Upper lobe of left lung (tissue), 6 donors: Measurements from ENCODE around the gene SMCHD1. TPM values are rescaled to one million over a fixed set of nuclear protein-coding genes. Genes with fewer than 3 reads are reported as not detected.

ENCODE experiments used
- ATAC-seq, 2 donors: fragments of 200-7000 bp; cut with Tn5 transposase; one replicate each; pipeline ENCODE4 v1.9.1; 2022; ENCODE audit warnings: mild to moderate bottlenecking in 2 of 2, moderate library complexity in 2 of 2; ENCODE audit not compliant: low FRiP score in 2 of 2
- DNase-seq, 2 donors: peaks; one replicate each; pipeline ENCODE4 v3.0.0-alpha.2; 2019 to 2020
- H3K27ac ChIP-seq, 4 donors: fragments of 200-600 bp; sonication (generic); one replicate each; pipeline ENCODE4 v1.5.1; 2016 to 2019
- H3K27me3 ChIP-seq, 4 donors: fragments of 200-600 bp; sonication (generic); one replicate each; pipeline ENCODE4 v1.5.1; 2017 to 2019
- H3K36me3 ChIP-seq, 4 donors: fragments of 200-600 bp; sonication (generic); one replicate each; pipeline ENCODE4 v1.5.1; 2016 to 2019
- H3K4me1 ChIP-seq, 4 donors: fragments of 200-600 bp; sonication (generic); one replicate each; pipeline ENCODE4 v1.5.1; 2018 to 2019
- H3K4me3 ChIP-seq, 4 donors: fragments of 200-600 bp; sonication (generic); one replicate each; pipeline ENCODE4 v1.5.1; 2017 to 2019; ENCODE audit warnings: mild to moderate bottlenecking in 2 of 4, moderate library complexity in 1 of 4
- H3K9me3 ChIP-seq, 4 donors: fragments of 200-600 bp; sonication (generic); one replicate each; pipeline ENCODE4 v1.5.1; 2018 to 2019
- EP300 ChIP-seq, 4 donors: sonication (generic); formaldehyde crosslinking; IDR thresholded peaks; one replicate each; pipeline ENCODE4 v1.5.1; 2017; ENCODE audit warnings: antibody characterized with exemption in 4 of 4, control low read depth in 2 of 4
- POLR2A ChIP-seq, 4 donors: fragments of 450-650 bp; IDR thresholded peaks; one replicate each; pipeline ENCODE4 v1.5.1; 2016 to 2017; ENCODE audit warnings: antibody characterized with exemption in 4 of 4, mild to moderate bottlenecking in 2 of 4
- POLR2AphosphoS5 ChIP-seq, 2 donors: sonication (generic); formaldehyde crosslinking; IDR thresholded peaks; one replicate each; pipeline ENCODE4 v1.5.1; 2017; ENCODE audit warnings: antibody characterized with exemption in 2 of 2
- WGBS, 2 donors: methylation state at CpG; one replicate each; pipeline ENCODE4 v1.1.5; 2017 to 2018; 5-methylcytosine and 5-hydroxymethylcytosine counted together
- total RNA-seq, 6 donors: library from RNA; depleted of rRNA in 4 of 6; stranded (reverse); fragments of >200 nt in 4 of 6; gene quantifications; one replicate each; pipeline versions ENCODE4 v1.1.0 to v1.2.1, GENCODE V29; 2016 to 2021
- TF ChIP-seq, protein P1 (sequence below), 6 experiments: fragments of 450-650 bp in 4 of 6; fragments of 200-600 bp in 2 of 6; sonication (generic) in 2 of 6; IDR thresholded peaks; one replicate each; pipeline ENCODE4 v1.5.1; 2016 to 2019; ENCODE audit warnings: antibody characterized with exemption in 6 of 6
- donor health status: DM: no; HTN: no; CAD: no; lungs with moderate emphysema.
- donor health status: DM: no; HTN: yes; CAD: no; lungs with severe emphysema.

SMCHD1 gene
- total RNA-seq, 6 donors from 2014 or later: 39.2 to 157 (median 58.9) TPM

DNA sequence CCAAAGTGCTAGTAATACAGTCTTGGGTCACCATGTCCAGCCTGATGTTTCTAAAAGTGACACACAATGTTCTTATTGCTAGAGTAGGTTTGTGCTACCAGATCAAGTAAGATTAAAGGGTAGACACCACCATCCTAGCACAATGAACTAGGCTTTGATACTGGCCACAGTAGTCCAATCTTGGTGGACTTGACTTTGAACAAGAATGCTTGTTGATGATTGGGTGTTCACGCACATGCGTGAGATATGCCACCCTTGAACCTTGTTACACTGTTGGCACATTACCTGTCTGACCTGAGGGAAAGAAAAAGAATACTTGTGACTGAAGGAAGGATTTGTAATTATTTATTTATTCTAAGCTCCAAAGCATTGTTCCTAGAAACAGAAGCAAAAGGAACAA, 119.1 kb downstream of the SMCHD1 start:
- Histone ChIP-seq H3K36me3 (peaks cover 20 to 98% (median 74%) of the 10 kb centered on the region in 4 donors), H3K27me3 (no peaks in the 10 kb centered on the region), H3K4me3 (no peak overlapping the region), H3K9me3 (no peaks in the 10 kb centered on the region), H3K27ac (no peak overlapping the region), H3K4me1 (no peaks in the 10 kb centered on the region)
- WGBS, 2 donors: 100% methylated on average over 2 of the region's 2 CpGs
- TF ChIP-seq POLR2A (IDR thresholded peaks at IDR 0.05) (no peak), POLR2AphosphoS5 (IDR thresholded peaks at IDR 0.05) (no peak)
- ATAC-seq: no peak
- no peak for DNase-seq

DNA sequence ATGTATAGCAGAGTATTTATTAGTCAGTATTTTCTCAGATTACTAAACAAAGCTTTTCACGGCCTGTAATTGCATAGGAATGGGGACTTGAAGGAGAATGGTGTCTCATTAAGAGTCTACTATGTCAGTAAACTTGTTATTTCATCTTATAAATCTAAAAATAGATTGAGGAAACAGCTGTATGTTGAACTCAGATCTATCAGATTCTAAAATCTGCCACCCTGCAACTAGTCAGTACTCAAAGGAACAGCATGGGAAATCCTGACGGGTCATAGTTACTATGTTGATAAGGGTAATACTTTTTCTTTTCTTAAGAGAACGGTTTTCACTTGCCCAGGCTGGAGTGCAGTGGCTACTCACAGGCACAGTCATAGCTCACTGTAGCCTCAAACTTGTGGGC, 121.1 kb downstream of the SMCHD1 start:
- 84% methylated on average over 3 of the region's 3 CpGs for WGBS, 2 donors
- no peak overlapping the region for H3K4me3 ChIP-seq
- no peak for TF ChIP-seq POLR2AphosphoS5 (IDR thresholded peaks at IDR 0.05)
- no peak for TF ChIP-seq EP300 (IDR thresholded peaks at IDR 0.05)
- TF ChIP-seq POLR2A (IDR thresholded peaks at IDR 0.05): no peak
- TF ChIP-seq, protein P1, sequence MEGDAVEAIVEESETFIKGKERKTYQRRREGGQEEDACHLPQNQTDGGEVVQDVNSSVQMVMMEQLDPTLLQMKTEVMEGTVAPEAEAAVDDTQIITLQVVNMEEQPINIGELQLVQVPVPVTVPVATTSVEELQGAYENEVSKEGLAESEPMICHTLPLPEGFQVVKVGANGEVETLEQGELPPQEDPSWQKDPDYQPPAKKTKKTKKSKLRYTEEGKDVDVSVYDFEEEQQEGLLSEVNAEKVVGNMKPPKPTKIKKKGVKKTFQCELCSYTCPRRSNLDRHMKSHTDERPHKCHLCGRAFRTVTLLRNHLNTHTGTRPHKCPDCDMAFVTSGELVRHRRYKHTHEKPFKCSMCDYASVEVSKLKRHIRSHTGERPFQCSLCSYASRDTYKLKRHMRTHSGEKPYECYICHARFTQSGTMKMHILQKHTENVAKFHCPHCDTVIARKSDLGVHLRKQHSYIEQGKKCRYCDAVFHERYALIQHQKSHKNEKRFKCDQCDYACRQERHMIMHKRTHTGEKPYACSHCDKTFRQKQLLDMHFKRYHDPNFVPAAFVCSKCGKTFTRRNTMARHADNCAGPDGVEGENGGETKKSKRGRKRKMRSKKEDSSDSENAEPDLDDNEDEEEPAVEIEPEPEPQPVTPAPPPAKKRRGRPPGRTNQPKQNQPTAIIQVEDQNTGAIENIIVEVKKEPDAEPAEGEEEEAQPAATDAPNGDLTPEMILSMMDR (IDR thresholded peaks at IDR 0.05): no peak
- no peaks in the 10 kb centered on the region for H3K4me1 ChIP-seq
- H3K9me3 ChIP-seq: no peaks in the 10 kb centered on the region
- ATAC-seq (no peak), DNase-seq (no peak)
- H3K27me3 ChIP-seq: no peaks in the 10 kb centered on the region
- H3K36me3 ChIP-seq: peaks cover 17 to 93% (median 62%) of the 10 kb centered on the region in 4 donors
- H3K27ac ChIP-seq: no peak overlapping the region

DNA sequence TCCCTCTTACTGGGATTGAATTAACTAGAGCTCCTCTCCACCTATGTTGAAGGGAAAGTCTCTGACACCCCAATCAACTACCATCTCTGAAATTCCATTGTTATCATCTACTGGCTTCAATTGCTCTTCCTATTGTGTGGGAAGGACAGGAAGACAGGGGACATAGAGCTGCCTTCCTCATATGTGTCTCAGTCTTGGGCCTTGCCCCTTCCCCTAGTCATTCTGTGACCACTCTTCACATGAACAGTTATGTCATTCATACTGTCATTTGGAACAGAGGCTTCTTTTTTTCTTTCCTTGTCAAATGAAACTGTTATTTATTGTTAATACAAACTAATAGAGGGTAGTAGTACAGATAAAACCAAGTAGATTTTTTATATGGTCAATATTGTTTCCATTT, 121.7 kb downstream of the SMCHD1 start:
- Histone ChIP-seq H3K27me3 (no peaks in the 10 kb centered on the region), H3K27ac (no peak overlapping the region), H3K9me3 (no peaks in the 10 kb centered on the region), H3K4me3 (no peak overlapping the region), H3K4me1 (no peaks in the 10 kb centered on the region), H3K36me3 (peaks cover 13 to 91% (median 56%) of the 10 kb centered on the region in 4 donors)
- TF ChIP-seq POLR2AphosphoS5 (IDR thresholded peaks at IDR 0.05): no peak
- TF ChIP-seq POLR2A (IDR thresholded peaks at IDR 0.05): no peak
- no peak for TF ChIP-seq EP300 (IDR thresholded peaks at IDR 0.05)
- TF ChIP-seq, protein P1 (IDR thresholded peaks at IDR 0.05): no peak
- ATAC-seq: no peak
- no peak for DNase-seq

DNA sequence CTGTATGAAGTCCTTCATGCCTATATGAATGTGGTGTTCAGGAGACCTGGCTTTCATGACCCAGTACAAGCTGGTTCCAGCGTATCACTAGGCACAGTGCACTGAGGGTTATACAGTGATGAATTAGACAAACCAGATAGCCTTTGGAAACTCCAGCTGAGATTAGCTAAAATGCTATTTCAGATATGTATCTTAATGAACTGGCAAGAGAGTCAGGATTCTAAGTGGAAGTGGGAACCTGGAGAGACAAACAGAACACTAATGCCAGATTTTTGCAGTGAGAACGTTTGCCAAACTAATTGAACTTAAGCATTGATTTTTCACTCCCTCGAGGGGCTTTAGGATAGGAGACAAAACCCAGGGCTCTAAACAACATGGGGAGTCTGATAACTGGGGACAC, 125.2 kb downstream of the SMCHD1 start:
- no peaks in the 10 kb centered on the region for H3K27me3 ChIP-seq
- no peaks in the 10 kb centered on the region for H3K9me3 ChIP-seq
- H3K36me3 ChIP-seq: peaks cover 3 to 89% (median 44%) of the 10 kb centered on the region in 4 donors
- no peak overlapping the region for H3K4me3 ChIP-seq
- DNase-seq: no peak
- no peak for ATAC-seq
- no peak overlapping the region for H3K27ac ChIP-seq
- no peak for TF ChIP-seq POLR2A (IDR thresholded peaks at IDR 0.05)
- no peak for TF ChIP-seq EP300 (IDR thresholded peaks at IDR 0.05)
- TF ChIP-seq POLR2AphosphoS5 (IDR thresholded peaks at IDR 0.05): no peak
- TF ChIP-seq, protein P1 (IDR thresholded peaks at IDR 0.05): no peak
- no peaks in the 10 kb centered on the region for H3K4me1 ChIP-seq
- WGBS, 2 donors: 80 to 86% methylated on average over 3 of the region's 3 CpGs

DNA sequence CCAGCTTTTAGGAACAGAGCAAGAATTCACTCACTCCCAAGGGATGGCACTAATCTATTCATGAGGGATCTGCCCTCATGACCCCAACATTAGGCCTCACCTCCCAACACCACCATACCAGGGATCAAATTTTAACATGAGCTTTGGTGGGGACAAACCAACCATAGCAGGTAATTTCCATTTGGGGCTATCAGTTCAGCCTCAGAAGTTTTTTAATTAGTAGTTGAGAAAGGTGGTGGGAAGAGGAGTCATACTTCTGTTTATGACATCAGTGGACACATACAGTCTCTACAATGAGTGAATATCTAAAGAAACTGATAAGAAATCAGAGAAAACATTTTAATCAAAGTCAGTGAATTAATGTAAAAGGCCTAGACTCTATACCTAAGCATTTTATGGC, 131.7 kb downstream of the SMCHD1 start:
- H3K36me3 ChIP-seq: peaks cover 10 to 77% (median 33%) of the 10 kb centered on the region in 4 donors

More for the DNA sequence above, 131.7 kb downstream of the SMCHD1 start:
- H3K9me3 ChIP-seq: no peaks in the 10 kb centered on the region
- no peaks in the 10 kb centered on the region for H3K4me1 ChIP-seq
- ATAC-seq (no peak), DNase-seq (no peak)
- H3K4me3 ChIP-seq: no peak overlapping the region
- TF ChIP-seq POLR2A (IDR thresholded peaks at IDR 0.05): no peak
- TF ChIP-seq POLR2AphosphoS5 (IDR thresholded peaks at IDR 0.05): no peak
- TF ChIP-seq, protein P1 (IDR thresholded peaks at IDR 0.05): no peak
- no peak for TF ChIP-seq EP300 (IDR thresholded peaks at IDR 0.05)
- no peaks in the 10 kb centered on the region for H3K27me3 ChIP-seq
- no peak overlapping the region for H3K27ac ChIP-seq
